SK-N-MC (cell line): ENCODE data around the gene PHC2.

ENCODE experiments used
- EZH2 ChIP-seq: fragments of 200-600 bp; sonication (generic); IDR thresholded peaks from one replicate; pipeline ENCODE4 v1.6.1; 2017; ENCODE audit warnings: antibody characterized with exemption
- FOXP2 ChIP-seq: optimal IDR thresholded peaks from 2 replicates; pipeline ENCODE3; 2011; ENCODE audit warnings: mild to moderate bottlenecking, moderate library complexity; ENCODE audit not compliant: insufficient read depth; ENCODE audit errors: extremely low read length, control extremely low read depth
- POLR2AphosphoS5 ChIP-seq: IDR thresholded peaks from 2 replicates; pipeline ENCODE4 v1.6.1; 2012; ENCODE audit warnings: mild to moderate bottlenecking, low read depth, low read length, borderline replicate concordance

DNA sequence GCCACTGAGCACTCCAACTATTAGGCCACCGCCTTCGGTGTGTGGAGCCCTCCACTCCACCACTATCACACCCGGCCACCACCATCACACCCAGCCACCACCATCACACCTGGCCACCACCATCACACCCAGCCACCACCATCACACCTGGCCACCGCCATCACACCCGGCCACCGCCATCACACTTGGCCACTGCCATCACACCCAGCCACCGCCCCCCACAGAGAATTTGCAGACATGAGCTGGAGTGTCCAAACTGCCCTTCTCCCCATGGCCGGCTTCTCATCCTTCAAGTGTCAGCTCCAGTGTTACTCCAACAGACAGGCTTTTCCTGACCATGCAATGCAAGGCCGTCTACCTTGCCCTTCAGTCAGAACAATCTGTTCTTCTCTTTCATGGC, 59.6 kb downstream of the PHC2 start:
- no peak for TF ChIP-seq POLR2AphosphoS5
- TF ChIP-seq EZH2, result no peak
- no peak for TF ChIP-seq FOXP2
